Hepatic stellate cell (primary cell): Measurements from ENCODE around the gene RBMS1.
"Not testable (repeated sequence)": the region's sequence is repeated elsewhere in the genome, so short reads cannot be mapped to it uniquely, and the experiment has no call there.

Experiments used
- DNase-seq: peaks from one replicate; pipeline ENCODE4 v3.0.0; 2011; ENCODE audit warnings: low spot score

The RBMS1 gene

DNA sequence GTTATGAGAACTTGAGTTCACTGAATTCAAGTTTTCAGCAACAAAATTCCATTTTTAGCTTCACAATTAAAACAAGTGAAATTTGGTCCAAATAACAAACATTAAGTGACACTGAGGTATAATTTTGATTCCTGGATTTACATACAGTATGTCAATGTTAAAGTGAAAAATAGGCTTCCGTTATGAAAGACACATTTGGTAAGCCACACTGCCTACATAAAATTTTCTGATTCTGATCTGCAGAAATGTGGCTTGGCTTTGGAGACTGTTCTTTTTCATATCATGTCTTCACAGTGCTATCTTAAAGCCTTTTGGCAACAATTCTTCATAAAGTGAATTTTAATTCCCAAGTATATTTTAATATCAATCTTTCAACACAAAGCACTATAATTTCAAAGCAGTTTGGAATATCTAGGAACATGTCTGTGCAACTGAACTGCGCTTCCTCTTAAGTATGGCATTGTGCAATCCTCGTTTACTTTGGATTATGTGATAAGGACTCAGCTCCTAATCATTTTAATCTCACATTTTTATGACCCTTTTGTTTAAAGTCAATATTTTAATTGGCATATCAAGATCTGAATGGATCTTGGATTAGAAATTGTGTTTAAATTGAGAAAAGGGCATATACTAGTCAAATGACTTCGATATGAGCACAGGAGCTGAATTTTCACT is 60.0 kb downstream of the RBMS1 start:
- DNase-seq = no peak

DNA sequence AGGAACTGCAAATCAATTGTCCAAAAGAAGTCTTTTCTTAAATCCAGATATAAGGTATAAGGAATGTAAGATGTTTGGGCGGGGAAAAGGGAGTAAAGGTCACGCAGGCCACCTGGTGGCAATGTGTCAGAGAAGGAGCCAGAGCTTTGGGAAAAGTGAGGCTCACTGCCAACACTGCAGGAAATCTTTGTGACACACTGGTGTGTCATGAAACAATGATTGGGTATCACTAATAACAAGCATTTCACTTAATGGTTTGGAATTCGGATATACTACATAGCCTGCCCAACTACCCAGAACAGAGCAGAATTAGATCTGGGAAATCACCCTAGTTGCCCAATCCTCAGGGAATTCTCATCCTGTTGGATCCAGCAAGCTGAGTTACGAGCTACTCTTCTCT is 61.0 kb downstream of the RBMS1 start:
- DNase-seq = no peak

DNA sequence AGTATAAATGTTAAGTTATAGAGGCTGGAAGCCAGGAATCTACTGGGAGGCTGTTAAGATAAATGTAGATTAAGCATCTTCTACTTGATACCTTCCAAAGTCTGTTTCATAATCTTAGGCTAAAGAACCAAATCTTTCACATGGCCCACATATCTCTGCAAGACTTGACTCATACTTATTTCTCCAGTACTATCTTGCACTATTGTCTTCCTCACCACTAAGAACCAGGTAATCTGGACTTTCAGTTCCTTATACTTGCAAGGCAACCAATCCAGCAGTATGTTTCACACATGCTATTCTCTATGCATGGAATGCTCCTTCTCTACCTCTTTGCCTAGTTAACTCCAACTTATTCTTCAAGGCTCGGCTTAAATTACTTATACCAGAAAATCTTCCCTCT is 62.2 kb downstream of the RBMS1 start:
- DNase-seq = no peak

DNA sequence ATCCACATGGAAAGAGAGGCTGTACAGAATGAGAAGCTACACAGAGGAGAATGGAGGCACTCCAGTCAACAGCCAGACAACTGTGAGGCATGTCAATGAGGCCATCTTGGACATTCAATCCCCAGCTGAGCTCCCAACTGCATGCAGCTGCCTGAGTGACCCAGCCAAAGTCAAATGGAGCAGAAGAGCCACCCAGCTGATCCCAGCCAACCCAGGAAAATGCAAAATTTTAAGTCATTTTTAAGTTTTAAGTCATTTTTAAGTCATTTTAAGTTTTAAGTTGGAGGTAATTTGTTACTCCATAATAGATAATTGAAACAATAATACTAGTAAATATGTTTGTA is 63.6 kb downstream of the RBMS1 start:
- no peak for DNase-seq

DNA sequence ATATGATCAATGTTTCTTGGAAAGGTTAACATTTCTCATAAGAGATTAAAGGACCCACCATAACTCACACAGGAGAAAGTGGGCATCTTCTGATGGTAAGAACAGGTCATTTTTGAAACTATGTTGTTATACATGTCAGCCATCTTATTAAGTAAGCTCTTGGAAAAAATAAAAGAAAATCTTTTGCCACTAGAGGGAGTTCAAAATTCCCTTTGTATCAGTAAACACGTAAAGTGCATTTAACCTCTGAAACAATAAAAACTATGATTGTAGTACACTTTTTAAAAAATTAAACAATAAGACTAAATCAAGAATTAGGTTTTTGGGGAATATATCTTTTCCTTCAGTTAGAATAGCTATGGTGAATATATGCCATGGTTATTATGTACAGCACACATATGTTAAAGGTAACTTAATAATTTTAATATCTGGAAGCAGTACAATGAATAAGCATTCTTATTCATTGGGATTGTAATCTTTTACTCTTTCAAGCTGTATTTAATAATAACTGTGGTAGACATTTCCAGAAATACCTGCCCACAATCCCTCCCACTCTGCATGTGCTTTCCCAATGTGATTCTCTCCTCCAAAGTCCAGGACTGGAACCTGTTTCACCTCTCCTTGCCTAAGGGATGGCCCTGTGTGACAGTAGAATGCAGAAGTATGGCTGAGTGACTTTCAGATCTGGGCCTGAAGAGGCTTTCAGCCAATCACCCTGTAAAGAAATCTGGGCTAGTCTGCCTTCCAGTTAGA is 64.2 kb downstream of the RBMS1 start:
- DNase-seq = no peak

DNA sequence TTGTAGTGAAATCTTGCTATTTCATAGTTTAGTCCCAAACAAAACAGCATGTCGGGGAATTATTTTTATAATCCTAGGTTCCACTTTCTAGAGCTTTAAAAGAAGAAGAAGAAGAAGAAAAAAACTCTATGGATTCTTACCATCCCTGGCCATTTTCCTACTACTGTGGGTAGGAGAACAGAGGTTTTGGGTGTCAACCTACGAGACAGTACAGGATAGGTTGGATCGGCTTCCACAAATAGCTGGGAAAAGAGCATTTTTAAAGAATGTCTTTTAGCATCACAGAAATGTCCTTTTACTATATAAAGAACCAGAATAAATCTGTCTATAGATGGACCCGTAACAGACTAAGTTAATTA is 65.2 kb downstream of the RBMS1 start:
- no peak for DNase-seq

DNA sequence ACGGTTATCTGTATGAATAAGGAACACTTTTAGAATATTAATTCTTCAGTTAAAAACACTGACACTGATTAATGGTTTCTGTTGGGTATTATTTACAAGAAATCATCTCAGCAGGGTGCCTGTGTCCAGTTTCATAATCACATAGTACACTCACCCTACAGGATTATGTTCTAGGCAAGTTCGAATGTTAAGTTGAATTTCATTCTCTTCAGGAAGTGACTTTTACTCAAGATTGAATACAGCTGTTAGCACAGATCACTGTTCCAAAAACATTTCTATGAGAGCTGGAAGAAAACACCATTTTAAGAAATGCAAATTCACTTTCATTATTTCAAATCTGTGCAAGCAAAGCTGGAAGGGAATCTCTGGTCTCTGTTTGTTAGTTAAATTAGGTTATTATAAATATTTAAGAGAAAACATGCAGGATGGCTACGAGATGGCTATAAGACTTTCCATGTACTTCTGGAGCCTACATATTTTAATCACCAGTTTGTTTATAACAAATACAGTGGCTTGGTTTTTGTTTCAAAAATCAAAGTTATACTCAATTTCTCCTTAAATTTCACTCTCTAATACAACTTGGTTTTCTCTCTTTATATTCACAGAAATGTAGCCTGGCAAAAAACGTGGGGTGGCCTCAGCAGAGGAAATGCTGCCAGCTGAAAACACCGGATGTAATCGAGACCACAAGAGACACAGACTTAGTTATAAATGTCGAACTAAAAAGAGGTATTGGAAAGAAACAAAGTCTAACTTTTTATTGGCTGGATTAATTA is 65.8 kb downstream of the RBMS1 start:
- no peak for DNase-seq

DNA sequence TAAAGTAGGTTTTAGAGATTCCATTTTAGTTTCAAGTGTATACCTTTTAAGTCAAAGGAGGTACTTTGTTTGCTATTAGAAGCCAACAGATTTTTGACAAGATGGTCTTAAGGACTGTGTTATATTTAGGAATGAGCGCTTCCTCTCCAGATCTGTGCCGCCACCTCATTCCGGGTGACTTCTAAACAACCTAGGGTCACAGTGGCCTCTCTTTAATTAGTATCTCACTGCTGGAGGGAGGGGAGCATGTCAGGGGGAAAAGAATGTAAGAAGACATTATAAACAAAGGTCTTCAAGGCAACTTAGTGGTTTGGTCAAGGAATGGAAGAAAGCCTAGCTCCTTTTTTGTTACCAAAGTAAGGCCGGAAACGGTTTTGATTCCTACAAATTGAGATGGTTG is 67.0 kb downstream of the RBMS1 start:
- DNase-seq = no peak

DNA sequence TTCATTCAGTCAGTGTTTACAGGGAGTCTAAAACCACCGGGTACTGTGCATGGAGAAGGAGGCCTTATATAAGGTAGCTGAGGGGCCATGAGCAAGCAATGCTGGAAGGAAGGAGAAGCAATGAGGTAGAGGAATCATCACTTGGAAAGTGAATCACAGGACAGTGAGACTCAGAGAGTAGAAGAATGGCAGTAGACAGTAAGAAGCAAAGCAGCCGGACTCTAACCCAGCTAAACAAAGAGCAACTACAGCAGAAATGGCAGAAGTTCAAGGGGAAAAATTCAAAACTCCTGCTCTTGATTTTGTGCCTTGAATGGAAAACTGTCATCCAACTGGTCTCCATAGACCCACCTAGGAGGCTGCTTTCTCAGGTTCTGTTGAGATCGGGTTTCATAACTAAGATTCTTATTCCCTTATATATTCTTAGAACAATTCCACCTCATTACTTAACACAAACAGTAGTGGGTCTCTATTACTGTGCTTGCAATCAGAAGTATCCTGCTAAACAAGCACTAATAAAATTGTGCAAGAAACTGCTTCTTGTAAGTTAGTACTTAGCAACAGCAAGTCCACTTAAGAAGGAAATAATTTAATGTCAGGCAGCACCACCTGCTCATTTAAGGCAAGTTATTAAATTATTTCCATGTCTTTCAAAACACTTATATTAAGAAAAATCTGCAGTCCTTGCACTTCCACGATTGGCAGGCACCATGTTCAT is 68.0 kb downstream of the RBMS1 start:
- DNase-seq = no peak

DNA sequence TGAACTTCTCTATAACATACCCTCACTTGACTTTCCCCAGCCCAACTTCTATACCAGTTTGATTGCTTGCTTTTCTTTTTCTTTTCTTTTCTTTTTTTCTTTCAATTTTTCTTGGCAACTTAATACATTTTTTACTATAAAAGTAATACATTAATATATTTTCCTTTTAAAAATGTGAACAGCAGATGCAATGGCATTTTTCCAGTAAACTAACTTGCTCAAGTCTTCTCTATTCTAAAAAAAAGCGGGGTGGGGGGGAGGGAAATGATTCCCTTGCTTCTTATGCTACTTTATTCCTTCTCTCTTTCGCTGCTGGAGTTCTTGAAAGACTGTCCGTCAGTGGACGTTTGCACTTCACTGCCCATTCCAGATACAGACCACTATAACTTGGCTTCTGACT is 70.5 kb downstream of the RBMS1 start:
- DNase-seq = no peak

DNA sequence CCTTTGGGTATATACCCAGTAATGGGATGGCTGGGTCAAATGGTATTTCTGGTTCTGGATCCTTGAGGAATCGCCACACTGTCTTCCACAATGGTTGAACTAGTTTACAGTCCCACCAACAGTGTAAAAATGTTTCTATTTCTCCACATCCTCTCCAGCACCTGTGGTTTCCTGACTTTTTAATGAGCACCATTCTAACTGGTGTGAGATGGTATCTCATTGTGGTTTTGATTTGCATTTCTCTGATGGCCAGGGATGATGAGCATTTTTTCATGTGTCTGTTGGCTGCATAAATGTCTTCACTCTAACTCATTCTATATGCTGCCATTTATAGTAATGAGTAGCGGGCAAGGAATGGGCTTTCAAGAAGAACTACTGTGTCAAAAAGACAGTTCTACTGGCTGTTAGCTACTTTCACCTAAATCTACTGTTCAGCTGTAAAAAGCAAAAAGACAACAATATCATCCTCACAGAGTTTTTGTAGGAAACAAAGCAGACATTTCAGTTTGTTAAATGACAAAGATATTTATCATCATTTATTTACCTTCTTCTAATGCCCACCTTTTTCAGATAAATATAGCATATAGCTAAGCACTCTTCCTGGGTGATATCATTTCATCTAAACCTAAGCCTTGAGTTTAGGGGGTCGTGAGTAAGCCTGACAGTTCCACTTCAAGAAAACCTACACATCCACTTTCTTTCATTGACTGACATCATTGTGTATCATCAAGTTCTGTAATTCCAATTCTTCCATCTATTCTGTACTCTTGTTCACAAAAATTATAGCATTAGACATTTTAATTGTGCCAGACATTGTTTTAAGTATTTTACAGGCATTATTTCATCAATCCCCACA is 71.7 kb downstream of the RBMS1 start:
- not testable (repeated sequence) for DNase-seq

DNA sequence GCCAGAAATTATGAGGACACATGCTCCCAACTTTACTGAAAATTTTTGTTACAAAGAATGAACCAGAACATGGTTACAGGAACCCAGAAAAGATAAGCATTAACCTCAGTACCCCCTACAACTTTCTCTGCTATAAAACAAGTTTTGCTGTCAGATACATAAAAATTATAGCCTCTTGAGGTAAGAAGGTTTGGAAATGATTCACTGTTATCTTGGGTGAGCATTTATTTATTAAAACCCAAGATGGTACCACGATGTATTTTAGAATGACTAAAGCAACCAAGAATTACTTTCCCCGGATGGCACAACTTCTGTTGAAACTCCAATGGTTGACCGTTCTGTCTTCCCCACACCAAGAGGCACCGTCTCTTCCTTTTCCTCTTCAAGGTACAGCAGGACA is 72.9 kb downstream of the RBMS1 start:
- DNase-seq = no peak

DNA sequence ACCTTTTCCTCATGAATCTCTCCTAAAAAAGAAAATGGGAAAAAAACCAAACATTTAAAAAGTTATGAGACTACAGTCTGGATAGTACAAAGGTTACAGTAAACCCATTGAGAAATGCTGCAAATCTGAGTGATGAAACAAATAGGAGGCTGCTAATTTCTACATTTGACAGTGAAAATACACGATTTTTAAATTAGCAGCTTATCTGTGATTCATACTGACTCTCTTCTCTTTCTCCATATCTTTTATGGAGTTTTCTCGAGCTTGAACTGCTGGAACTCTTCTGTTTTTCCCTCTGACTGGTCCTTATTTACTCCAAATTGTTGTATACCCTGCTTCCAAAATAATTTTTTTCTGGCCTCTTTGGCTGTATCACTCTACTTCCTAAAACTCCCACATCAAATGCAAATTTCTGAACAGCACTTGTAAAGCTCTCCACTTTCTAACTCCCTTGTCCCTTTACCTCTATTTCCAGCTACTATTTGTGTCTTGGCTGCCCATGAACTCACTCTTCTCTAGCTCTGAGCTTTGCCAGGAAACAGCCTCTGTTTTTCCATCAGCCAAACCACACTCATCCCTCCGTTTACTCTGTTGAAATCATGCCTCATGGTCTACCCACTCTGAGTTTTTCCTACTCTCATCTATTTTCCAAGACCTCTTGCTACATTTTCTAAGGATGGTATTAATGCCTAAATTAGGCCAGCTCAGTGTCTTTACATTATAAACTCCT is 73.7 kb downstream of the RBMS1 start:
- no peak for DNase-seq

DNA sequence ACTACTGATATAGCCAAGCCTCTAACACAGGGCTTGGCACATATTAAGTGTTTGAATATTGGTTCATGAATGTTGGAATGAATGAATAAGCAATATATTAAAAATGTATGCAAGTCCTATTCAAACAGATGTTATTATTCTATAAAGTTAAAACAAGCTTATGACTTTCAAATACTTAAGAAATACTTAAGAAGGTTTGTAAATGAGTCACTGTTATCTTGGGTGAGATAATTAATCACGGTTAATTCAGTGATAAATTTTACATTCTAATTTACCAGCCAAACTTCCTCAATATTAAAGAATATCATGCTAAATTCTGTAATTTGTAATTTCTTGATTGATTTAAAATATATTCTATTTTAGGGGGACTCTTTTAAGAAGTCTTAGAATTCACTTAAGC is 74.8 kb downstream of the RBMS1 start:
- no peak for DNase-seq

DNA sequence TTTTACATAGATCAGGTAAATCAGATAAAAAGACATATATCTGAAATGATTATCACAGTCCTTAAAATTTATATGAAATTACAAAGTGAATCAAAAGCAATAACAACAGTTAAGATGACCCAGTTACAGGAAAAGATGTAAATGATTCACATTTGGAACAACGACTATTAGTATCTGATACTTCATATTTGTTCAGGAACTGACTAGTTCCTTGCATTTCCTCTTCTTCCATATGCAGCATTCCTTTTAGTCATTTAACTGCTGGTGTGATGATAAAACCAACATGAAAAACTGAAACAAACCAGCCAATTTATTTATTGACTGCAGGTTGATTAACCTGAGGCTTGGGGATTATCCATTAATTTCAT is 75.2 kb downstream of the RBMS1 start:
- no peak for DNase-seq

DNA sequence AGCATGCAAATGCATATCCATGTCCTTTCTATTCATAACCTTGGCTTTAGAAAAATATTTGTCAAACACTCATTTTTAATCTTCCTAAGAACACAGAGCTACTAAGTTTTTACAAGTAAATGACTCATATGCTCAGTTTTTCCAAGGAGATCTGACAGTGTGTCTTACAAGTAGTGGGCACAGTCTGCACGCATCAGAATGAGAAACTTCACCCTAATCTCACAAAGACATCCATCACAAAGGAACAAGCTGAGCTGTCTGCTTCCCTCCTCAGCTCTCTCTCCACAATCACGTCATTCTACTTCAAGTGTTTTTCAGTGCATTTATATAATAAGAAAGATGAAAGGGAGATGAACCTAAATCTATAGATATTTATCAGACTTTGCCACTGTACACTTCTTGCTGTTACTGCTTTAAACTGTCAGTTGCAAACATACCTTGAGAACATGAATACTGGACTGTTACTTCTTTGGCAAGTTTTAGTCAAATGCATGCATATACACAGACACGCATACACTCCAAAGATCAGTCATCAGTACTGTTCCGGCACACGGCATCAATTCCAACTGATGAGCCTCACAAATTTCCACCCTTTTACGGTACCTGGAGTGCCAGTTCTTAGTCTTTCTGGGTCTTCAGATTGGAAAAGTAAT is 75.7 kb downstream of the RBMS1 start:
- peak; percentile 59 for DNase-seq

DNA sequence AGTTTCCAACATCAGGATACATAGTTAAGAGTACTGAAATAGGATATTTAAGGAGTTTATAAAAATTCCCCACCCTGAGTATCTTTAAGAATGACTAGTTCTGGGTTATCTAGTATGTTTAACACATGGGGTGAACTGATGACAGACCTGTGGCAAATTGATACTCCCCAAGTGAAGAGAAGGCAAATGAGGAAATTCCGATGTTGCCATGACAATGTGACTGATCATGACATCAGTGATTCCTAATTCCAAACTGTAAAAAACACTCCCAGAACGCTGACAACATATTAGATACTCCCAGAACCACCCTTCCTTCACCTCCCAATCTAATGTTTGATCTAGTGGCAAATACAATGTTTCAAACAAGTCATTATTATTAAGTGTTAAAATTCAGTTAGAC is 77.6 kb downstream of the RBMS1 start:
- no peak for DNase-seq

DNA sequence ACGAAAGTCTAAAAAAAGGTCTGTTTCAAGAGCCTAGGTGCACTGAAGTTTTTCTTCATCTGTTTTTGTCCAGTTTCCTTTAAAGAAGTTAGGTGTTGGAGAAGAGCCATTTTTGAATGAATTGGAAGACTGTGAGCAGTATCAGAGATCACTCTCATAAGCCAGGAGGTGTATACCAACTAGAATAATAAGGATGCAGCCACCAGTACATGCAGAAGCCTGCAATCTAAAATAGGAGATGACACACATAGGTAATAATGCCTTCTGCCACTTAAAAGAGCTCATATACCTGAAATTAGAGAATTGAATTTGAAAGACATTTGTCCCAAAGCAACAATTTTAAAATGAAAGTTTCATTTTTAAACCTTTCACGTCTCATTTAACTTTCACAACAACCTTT is 81.7 kb downstream of the RBMS1 start:
- no peak for DNase-seq

DNA sequence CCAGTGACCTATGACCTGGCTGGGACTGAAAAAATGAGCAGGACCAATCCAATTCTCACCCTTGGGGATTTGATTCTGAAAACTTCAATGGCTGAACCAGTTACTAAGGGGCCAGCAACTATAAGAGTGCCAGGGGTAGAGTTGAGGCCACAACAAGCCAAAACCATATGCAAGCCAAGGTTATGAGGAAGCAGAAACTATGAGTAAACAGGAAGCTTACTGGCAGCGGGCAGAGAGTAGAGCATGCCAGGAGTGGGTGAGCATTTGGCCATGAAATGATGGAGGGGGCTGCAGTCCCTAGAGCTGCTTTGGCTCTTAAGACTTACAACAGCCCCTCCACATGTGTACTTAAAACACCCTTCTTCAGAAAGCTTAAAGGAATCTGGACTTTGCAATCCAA is 82.4 kb downstream of the RBMS1 start:
- no peak for DNase-seq

DNA sequence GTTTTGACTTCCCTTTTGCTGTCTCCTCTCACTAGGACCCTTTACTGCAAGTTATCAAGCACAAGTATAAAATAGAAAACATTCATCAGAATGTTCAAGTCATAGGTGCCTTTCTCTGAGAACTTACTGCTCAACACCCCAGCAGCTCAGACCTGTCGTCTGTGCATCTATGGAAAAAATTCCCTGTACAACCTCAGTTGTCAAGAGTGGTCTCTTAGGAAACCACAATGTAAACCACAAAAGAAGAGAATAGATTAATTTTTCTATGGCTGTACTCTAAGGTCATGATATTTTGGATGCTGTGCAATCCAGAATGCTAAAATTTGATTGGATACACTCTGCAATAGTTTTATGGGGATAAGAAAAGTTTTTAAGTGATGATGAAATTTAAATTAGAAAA is 84.1 kb downstream of the RBMS1 start:
- no peak for DNase-seq

DNA sequence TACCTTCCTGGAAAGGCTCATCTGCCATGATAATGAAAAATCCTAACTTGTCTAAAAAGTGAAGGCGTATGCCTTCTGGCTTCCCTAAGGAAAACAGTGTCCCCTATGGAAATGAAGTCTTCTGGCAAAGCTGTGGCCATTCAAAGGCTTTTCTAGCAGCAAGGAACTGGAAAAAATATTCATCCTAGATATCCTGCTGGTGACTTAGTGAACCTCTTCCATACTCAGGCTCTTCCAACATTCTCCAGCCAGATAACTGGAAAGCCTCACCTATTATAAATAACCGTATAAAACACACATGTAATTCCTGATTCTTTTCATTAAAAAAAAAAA is 84.7 kb downstream of the RBMS1 start:
- DNase-seq = no peak
